ENCODE results near the gene IFNGR2. TPM values are rescaled to one million over a fixed set of nuclear protein-coding genes. Genes with fewer than 3 reads are reported as not detected.
A peak's percentile ranks its signal among the peaks of the same experiment; 100 is the strongest.
"Not testable (repeated sequence)": the region's sequence is repeated elsewhere in the genome, so short reads cannot be mapped to it uniquely, and the experiment has no call there.

Gene IFNGR2
- total RNA-seq, 8 experiments from 2014 or later = 21.4 to 58.1 (median 31.9) TPM

DNA sequence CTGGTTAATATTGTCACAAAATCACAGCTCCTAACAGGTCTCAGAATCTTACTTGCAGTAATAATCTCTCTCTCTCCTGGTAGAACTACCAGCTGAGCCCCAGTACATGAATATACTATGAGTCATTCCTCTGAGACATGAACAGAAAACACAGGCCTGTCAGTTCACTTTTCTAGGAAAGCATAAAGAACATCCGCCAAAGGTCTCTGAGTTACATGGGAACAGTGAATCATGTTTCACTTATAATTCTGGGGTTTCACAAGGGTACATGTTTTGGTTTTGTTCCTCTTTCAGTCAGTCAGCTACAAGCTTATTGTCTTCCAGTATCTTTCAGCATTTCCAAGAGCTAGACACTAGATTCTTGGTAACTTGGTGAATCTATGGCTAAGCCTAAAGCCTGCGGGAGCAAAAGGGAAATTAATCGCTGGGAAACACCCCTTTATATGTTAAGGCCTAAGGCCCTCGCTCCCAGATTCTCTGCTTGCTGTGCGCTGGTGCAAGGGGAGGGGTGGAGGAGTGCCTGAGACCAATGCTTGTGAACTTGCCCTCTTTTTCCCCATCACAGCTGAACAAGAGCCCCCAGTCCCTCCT lies 31.7 kb downstream of the IFNGR2 start:
- ATAC-seq (replicated peaks in 6 of 8) = peak; percentile 37 to 97 (median 93)
- in situ Hi-C loops (cut with MboI; ENCODE audit: low pct_unique_long_range_greater_than_20kb in 2 of 9, low sequenced_read_pairs in 9 of 9, unreplicated experiment in 9 of 9) = loop anchor here in 3 of 9 experiments (25.0 kb wide), 2 partner anchors 448 to 598 kb away; no protein-coding TSS in a partner anchor
- peaks cover 4 to 7% of the 10 kb centered on the region in 2 donors for H3K4me1 ChIP-seq (replicated peaks in 1 of 2)
- 48 to 100% (median 80%) methylated on average over 1 to 4 of the region's 5 CpGs for WGBS, 10 experiments
- no peak overlapping the region for H3K4me3 ChIP-seq
- H3K27ac ChIP-seq = peak overlapping the region; percentile 10 to 21

DNA sequence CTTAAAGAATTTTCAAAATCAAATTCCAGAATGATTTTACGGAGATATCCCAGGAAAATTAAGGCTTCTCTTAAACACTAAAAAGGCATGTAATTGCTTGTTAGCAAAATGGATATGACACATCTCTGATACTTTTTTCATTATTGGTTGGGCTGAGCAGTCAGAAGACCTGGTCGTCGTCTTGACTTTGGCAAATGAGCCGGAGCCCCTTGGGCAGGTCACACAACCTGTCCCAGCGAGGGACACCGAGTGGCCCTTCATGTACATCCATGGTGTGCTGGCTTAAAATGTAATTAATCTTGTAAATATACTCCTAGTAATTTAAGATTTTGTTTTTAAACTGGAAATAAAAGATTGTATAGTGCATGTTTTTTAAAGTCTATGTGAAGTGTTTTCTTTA lies 33.9 kb downstream of the IFNGR2 start:
- in situ Hi-C loops (cut with MboI; ENCODE audit: low pct_unique_long_range_greater_than_20kb in 2 of 9, low sequenced_read_pairs in 9 of 9, unreplicated experiment in 9 of 9) = loop anchor here in 3 of 9 experiments (25.0 kb wide), 2 partner anchors 450 to 600 kb away; no protein-coding TSS in a partner anchor
- Histone ChIP-seq H3K4me3 (no peak overlapping the region), H3K27ac (no peak overlapping the region), H3K4me1 (replicated peaks in 1 of 2) (peaks cover 4 to 7% of the 10 kb centered on the region in 2 donors)
- no peak for ATAC-seq (replicated peaks in 6 of 8)
- 66 to 100% (median 92%) methylated on average over 1 to 6 of the region's 6 CpGs; no CpG with 5 or more reads in 3 of the 10 experiments for WGBS, 10 experiments

- WGBS, 10 experiments = 0 to 100% (median 68%) methylated on average over 1 to 8 of the region's 11 CpGs
- Histone ChIP-seq H3K4me3 (no peak overlapping the region), H3K27ac (no peak overlapping the region), H3K4me1 (replicated peaks in 1 of 2) (no peaks in the 10 kb centered on the region)
- in situ Hi-C loops (cut with MboI; ENCODE audit: low pct_unique_long_range_greater_than_20kb in 2 of 9, low sequenced_read_pairs in 9 of 9, unreplicated experiment in 9 of 9) = loop anchor here in 4 of 9 experiments (10.0 to 25.0 kb wide), 4 partner anchors 237 to 604 kb away; no protein-coding TSS in a partner anchor
- ATAC-seq (replicated peaks in 6 of 8) = peak in 7 of 8 experiments; percentile 30 to 94 (median 83)
Measured at GRCh38 chr21:33441489-33442477, 38.6 kb downstream of the IFNGR2 start.

- 60 to 100% (median 93%) methylated on average over 1 to 5 of the region's 5 CpGs; no CpG with 5 or more reads in 1 of the 10 experiments for WGBS, 10 experiments
- no peak overlapping the region for H3K27ac ChIP-seq
- in situ Hi-C loops (cut with MboI; ENCODE audit: low pct_unique_long_range_greater_than_20kb in 2 of 9, low sequenced_read_pairs in 9 of 9, unreplicated experiment in 9 of 9) = loop anchor here in 4 of 9 experiments (10.0 to 25.0 kb wide), 4 partner anchors 238 to 606 kb away; no protein-coding TSS in a partner anchor
- no peak overlapping the region for H3K4me3 ChIP-seq
- no peak for ATAC-seq (replicated peaks in 6 of 8)
- H3K4me1 ChIP-seq (replicated peaks in 1 of 2) = no peaks in the 10 kb centered on the region
Measured at GRCh38 chr21:33443194-33443593, 40.0 kb downstream of the IFNGR2 start.

- Histone ChIP-seq H3K27ac (no peak overlapping the region), H3K4me3 (no peak overlapping the region), H3K4me1 (replicated peaks in 1 of 2) (no peaks in the 10 kb centered on the region)
- 48 to 83% (median 50%) methylated on average over 1 to 2 of the region's 2 CpGs; no CpG with 5 or more reads in 7 of the 10 experiments for WGBS, 10 experiments
- in situ Hi-C loops (cut with MboI; ENCODE audit: low pct_unique_long_range_greater_than_20kb in 2 of 9, low sequenced_read_pairs in 9 of 9, unreplicated experiment in 9 of 9) = loop anchor here in 4 of 9 experiments (10.0 to 25.0 kb wide), 4 partner anchors 240 to 607 kb away; no protein-coding TSS in a partner anchor
- ATAC-seq (replicated peaks in 6 of 8) = no peak
Measured at GRCh38 chr21:33444499-33444898, 41.3 kb downstream of the IFNGR2 start.

DNA sequence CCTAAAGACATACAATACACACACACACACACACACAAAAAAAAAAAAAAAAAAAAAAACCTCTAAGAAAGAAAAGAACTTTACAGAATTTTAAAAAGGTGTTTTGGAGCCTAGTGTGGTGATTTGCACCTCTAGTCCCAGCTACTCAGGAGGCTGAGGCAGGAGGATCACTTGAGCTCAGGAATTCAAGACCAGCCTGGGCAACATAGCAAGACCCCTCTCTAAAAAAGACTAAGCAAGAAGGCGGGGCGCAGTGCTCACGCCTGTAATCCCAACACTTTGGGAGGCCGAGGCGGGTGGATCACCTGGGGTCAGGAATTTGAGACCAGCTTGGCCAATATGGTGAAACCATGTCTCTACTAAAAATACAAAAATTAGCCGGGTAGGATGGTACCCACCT lies 43.4 kb downstream of the IFNGR2 start:
- WGBS, 10 experiments = 96 to 97% (median 97%) methylated on average over 4 to 6 of the region's 6 CpGs; no CpG with 5 or more reads in 6 of the 10 experiments
- in situ Hi-C loops (cut with MboI; ENCODE audit: low pct_unique_long_range_greater_than_20kb in 2 of 9, low sequenced_read_pairs in 9 of 9, unreplicated experiment in 9 of 9) = loop anchor here in 4 of 9 experiments (10.0 to 25.0 kb wide), 4 partner anchors 242 to 609 kb away; no protein-coding TSS in a partner anchor
- H3K27ac ChIP-seq; ATAC-seq (replicated peaks in 6 of 8); H3K4me3 ChIP-seq; H3K4me1 ChIP-seq (replicated peaks in 1 of 2): not testable (repeated sequence)

GRCh38 chr21:33449616-33450015 lies 46.4 kb downstream of the IFNGR2 start:
- ATAC-seq (replicated peaks in 6 of 8) = no peak
- 82 to 100% (median 94%) methylated on average over 1 to 4 of the region's 4 CpGs for WGBS, 10 experiments
- H3K27ac ChIP-seq = no peak overlapping the region
- in situ Hi-C loops (cut with MboI; ENCODE audit: low pct_unique_long_range_greater_than_20kb in 2 of 9, low sequenced_read_pairs in 9 of 9, unreplicated experiment in 9 of 9) = loop anchor here in 4 of 9 experiments (10.0 to 25.0 kb wide), 4 partner anchors 245 to 612 kb away; no protein-coding TSS in a partner anchor
- H3K4me3 ChIP-seq = no peak overlapping the region
- no peaks in the 10 kb centered on the region for H3K4me1 ChIP-seq (replicated peaks in 1 of 2)

DNA sequence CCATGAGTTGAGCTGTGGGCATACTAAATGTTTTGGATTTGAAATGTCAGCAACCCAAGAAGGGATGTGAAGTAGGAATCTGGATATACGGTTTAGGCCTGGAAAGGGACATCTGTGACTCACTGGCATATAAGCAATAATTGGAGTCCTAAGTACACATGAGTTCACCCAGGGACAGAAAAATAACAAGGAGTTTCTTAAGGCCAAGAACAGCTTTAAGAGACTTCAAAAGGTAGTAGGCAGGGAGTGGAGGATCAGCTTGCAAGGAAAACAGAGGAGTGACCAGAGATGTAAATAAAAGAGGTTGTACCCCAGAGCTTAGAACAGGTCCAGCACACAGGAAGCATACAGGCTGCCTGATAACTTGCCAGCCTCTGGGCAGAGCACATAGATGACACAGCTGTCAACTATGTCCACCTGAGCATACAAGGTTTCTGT lies 48.4 kb downstream of the IFNGR2 start:
- H3K27ac ChIP-seq = no peak overlapping the region
- no peak overlapping the region for H3K4me3 ChIP-seq
- in situ Hi-C loops (cut with MboI; ENCODE audit: low pct_unique_long_range_greater_than_20kb in 2 of 9, low sequenced_read_pairs in 9 of 9, unreplicated experiment in 9 of 9) = no loop called here
- H3K4me1 ChIP-seq (replicated peaks in 1 of 2) = no peaks in the 10 kb centered on the region
- WGBS, 10 experiments = 29 to 100% (median 78%) methylated on average over 1 of the region's 1 CpG; no CpG with 5 or more reads in 3 of the 10 experiments
- peak in 2 of 8 experiments; percentile 29 to 43 for ATAC-seq (replicated peaks in 6 of 8)

DNA sequence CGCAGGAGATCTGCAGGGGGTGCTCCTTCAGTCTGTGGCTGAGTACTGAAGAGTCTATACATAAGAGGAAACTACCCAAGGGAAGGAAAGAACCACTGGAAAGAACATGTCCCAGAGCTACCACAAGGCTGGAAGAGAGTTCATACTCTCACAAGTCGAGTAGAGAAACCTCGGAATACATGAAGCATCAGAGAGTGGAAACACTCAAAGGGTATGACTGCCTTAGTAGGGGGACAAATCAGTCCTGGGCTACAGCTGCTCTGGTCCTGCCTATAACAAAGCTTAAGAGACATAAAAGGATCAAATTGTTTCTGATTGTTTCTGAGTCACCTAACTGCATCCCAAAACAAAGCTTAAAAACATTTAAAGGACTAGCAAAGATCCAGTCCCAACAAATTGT lies 49.1 kb downstream of the IFNGR2 start:
- Histone ChIP-seq H3K4me1 (replicated peaks in 1 of 2) (no peaks in the 10 kb centered on the region), H3K4me3 (no peak overlapping the region), H3K27ac (no peak overlapping the region)
- WGBS, 10 experiments = 78 to 100% (median 87%) methylated on average over 1 to 3 of the region's 3 CpGs; no CpG with 5 or more reads in 4 of the 10 experiments
- no peak for ATAC-seq (replicated peaks in 6 of 8)
- in situ Hi-C loops (cut with MboI; ENCODE audit: low pct_unique_long_range_greater_than_20kb in 2 of 9, low sequenced_read_pairs in 9 of 9, unreplicated experiment in 9 of 9) = no loop called here

DNA sequence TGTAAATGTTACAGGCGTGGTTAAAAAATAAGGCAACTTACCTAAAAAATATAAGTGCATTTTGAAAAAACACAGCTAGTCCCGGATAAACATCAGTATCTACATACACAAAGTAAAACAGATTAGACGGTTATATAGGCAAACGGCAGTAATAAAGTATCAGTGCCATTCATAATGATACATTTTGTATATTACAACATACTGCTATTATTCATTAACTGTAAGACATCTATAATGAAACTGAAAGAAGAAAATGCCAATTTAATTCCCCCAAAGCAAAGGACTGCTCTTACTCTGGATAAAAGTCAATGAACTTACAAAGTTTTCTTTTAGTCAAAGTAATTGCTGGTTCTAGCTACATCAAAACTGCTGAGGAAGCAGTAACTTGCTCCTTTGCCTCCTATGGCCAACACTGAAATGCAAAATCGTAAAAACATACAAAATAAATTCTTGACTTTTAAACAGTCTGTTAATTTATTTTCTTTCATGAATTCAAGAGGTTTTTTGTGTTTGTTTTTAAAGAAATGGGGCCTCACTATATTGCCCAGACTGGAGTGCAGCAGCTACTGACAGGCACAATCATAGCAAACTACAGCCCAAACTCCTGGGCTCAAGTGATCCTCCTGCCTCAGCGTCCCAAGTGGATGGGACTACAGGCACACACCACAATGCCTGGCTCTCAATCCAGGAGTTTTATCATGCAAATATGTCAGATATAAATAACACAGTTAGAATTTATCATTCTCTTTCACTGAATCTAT lies 52.7 kb downstream of the IFNGR2 start:
- ATAC-seq (replicated peaks in 6 of 8) = no peak
- 52 to 96% (median 88%) methylated on average over 2 to 6 of the region's 6 CpGs for WGBS, 10 experiments
- H3K4me1 ChIP-seq (replicated peaks in 1 of 2) = no peaks in the 10 kb centered on the region
- no peak overlapping the region for H3K4me3 ChIP-seq
- H3K27ac ChIP-seq = no peak overlapping the region
- in situ Hi-C loops (cut with MboI; ENCODE audit: low pct_unique_long_range_greater_than_20kb in 2 of 9, low sequenced_read_pairs in 9 of 9, unreplicated experiment in 9 of 9) = no loop called here

- in situ Hi-C loops (cut with MboI; ENCODE audit: low pct_unique_long_range_greater_than_20kb in 2 of 9, low sequenced_read_pairs in 9 of 9, unreplicated experiment in 9 of 9) = no loop called here
- ATAC-seq (replicated peaks in 6 of 8) = no peak
Measured at GRCh38 chr21:33458861-33459260, 55.6 kb downstream of the IFNGR2 start.

DNA sequence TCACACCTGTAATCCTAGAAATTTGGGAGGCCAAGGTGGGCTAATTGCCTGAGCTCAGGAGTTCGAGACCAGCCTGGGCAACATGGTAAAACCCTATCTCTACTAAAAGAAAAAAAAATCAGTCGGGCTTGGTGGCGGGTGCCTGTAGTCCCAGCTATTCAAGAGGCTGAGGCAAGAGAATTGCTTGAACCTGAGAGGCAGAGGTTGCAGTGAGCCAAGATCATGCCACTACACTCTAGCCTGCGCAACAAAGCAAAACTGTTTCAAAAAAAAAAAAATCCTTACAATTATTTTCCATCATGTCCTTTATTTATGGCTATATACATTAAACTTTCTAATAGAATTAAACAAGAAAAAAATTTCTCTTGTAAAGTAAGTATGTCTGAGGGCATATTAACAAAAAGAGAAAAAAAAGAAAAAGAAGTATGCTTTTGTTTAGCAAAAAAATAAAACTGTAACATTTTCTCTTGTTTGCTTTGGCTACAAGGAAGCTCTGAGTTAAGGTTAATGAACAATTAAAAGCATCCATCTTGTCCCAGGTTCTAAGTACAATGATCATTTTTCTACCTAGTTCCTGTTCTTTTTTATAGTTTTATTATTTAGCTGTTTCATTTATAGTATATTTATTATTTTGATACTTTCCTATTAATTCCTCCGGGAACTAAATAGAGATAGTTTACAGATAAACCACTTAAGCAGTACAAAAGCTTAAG lies 58.5 kb downstream of the IFNGR2 start:
- ATAC-seq (replicated peaks in 6 of 8) = no peak
- WGBS, 10 experiments = 69 to 100% (median 95%) methylated on average over 2 to 5 of the region's 5 CpGs
- in situ Hi-C loops (cut with MboI; ENCODE audit: low pct_unique_long_range_greater_than_20kb in 2 of 9, low sequenced_read_pairs in 9 of 9, unreplicated experiment in 9 of 9) = no loop called here
- no peak overlapping the region for H3K27ac ChIP-seq
- H3K4me3 ChIP-seq = no peak overlapping the region
- no peaks in the 10 kb centered on the region for H3K4me1 ChIP-seq (replicated peaks in 1 of 2)

More at GRCh38 chr21:33458861-33459260, 55.6 kb downstream of the IFNGR2 start:
- WGBS, 10 experiments = 83 to 100% (median 95%) methylated on average over 1 to 3 of the region's 3 CpGs; no CpG with 5 or more reads in 2 of the 10 experiments
- Histone ChIP-seq H3K27ac (no peak overlapping the region), H3K4me1 (replicated peaks in 1 of 2) (no peaks in the 10 kb centered on the region), H3K4me3 (no peak overlapping the region)
